HEK293T (cell line): ENCODE measurements around the gene LRRC56.

ENCODE experiments used
- CTCF ChIA-PET: fragments of 350-600 bp; formaldehyde crosslinking; extraction: SDS; loops from one replicate; lab custom pipeline; 2021; ENCODE audit warnings: antibody characterized with exemption, inconsistent platforms; lab: Yijun Ruan, JAX
- POLR2A ChIA-PET: fragments of 350-600 bp; formaldehyde crosslinking; extraction: SDS; loops from one replicate; lab custom pipeline; 2020; ENCODE audit warnings: antibody characterized with exemption, inconsistent platforms; lab: Yijun Ruan, JAX
- DNase-seq: peaks from one replicate; pipeline ENCODE4 v3.0.0; 2012; ENCODE audit warnings: mixed read lengths; ENCODE audit errors: extremely low spot score
- ARNT ChIP-seq: fragments of 450-650 bp; IDR thresholded peaks from 2 replicates; pipeline ENCODE4 v1.6.1; 2017; ENCODE audit warnings: mild to moderate bottlenecking
- BHLHE40 ChIP-seq: fragments of 450-650 bp; IDR thresholded peaks from 2 replicates; pipeline ENCODE4 v1.6.1; 2016; ENCODE audit warnings: mild to moderate bottlenecking, moderate library complexity, borderline replicate concordance
- ELF4 ChIP-seq: fragments of 450-650 bp; IDR thresholded peaks from 2 replicates; pipeline ENCODE4 v1.6.1; 2017; ENCODE audit warnings: antibody characterized with exemption
- FOXA1 ChIP-seq: fragments of 450-650 bp; IDR thresholded peaks from 2 replicates; pipeline ENCODE4 v1.6.1; 2016; ENCODE audit warnings: mild to moderate bottlenecking
- FOXK2 ChIP-seq: fragments of 450-650 bp; IDR thresholded peaks from 2 replicates; pipeline ENCODE4 v1.6.1; 2016; ENCODE audit warnings: mild to moderate bottlenecking
- FOXM1 ChIP-seq: fragments of 450-650 bp; IDR thresholded peaks from 2 replicates; pipeline ENCODE4 v1.6.1; 2017; ENCODE audit warnings: mild to moderate bottlenecking, borderline replicate concordance
- HDGF ChIP-seq: fragments of 450-650 bp; IDR thresholded peaks from 2 replicates; pipeline ENCODE4 v1.6.1; 2017; ENCODE audit warnings: antibody characterized with exemption, borderline replicate concordance
- L3MBTL2 ChIP-seq: fragments of 450-650 bp; conservative IDR thresholded peaks from 2 replicates; pipeline ENCODE4 v1.6.1; 2016; ENCODE audit warnings: mild to moderate bottlenecking
- LEF1 ChIP-seq: fragments of 450-650 bp; IDR thresholded peaks from 2 replicates; pipeline ENCODE4 v1.6.1; 2017; ENCODE audit warnings: mild to moderate bottlenecking, borderline replicate concordance
- NFRKB ChIP-seq: fragments of 450-650 bp; IDR thresholded peaks from 2 replicates; pipeline ENCODE4 v1.6.1; 2016; ENCODE audit warnings: mild to moderate bottlenecking, moderate library complexity
- PKNOX1 ChIP-seq: fragments of 450-650 bp; IDR thresholded peaks from 2 replicates; pipeline ENCODE4 v1.6.1; 2016
- SP1 ChIP-seq: fragments of 450-650 bp; IDR thresholded peaks from 2 replicates; pipeline ENCODE4 v1.6.1; 2017
- SUZ12 ChIP-seq: fragments of 450-650 bp; IDR thresholded peaks from 2 replicates; pipeline ENCODE4 v1.6.1; 2016; ENCODE audit warnings: mild to moderate bottlenecking
- TARDBP ChIP-seq: fragments of 450-650 bp; IDR thresholded peaks from 2 replicates; pipeline ENCODE4 v1.6.1; 2016
- ZNF384 ChIP-seq: fragments of 450-650 bp; IDR thresholded peaks from 2 replicates; pipeline ENCODE4 v1.6.1; 2016

LRRC56 gene

GRCh38 chr11:504053-504993 lies 33.0 kb upstream of the LRRC56 start:
- CTCF ChIA-PET, result interaction anchor here (1.1 kb wide), 1 partner anchor 56 kb away, joined by 3 read pairs; no protein-coding TSS in a partner anchor

GRCh38 chr11:504994-505344 lies 32.4 kb upstream of the LRRC56 start:
- POLR2A ChIA-PET, result interaction anchor here (2.1 kb wide), 1 partner anchor 11 kb away, joined by 12 read pairs; no protein-coding TSS in a partner anchor
- no peak for TF ChIP-seq PKNOX1
- no peak for TF ChIP-seq SP1
- TF ChIP-seq TARDBP, result no peak
- TF ChIP-seq LEF1, result no peak
- DNase-seq, result no peak
- CTCF ChIA-PET, result interaction anchor here (1.1 kb wide), 1 partner anchor 57 kb away, joined by 3 read pairs; no protein-coding TSS in a partner anchor

More at GRCh38 chr11:504053-504993, 33.0 kb upstream of the LRRC56 start:
- no peak for DNase-seq
- POLR2A ChIA-PET, result no interaction called here
- no peak for TF ChIP-seq PKNOX1
- TF ChIP-seq FOXA1, result no peak
- no peak for TF ChIP-seq ARNT
- TF ChIP-seq BHLHE40, result no peak
- no peak for TF ChIP-seq HDGF
- TF ChIP-seq NFRKB, result no peak
- no peak for TF ChIP-seq ELF4
- no peak for TF ChIP-seq L3MBTL2
- no peak for TF ChIP-seq SUZ12
- TF ChIP-seq FOXK2, result no peak
- TF ChIP-seq SP1, result no peak
- TF ChIP-seq LEF1, result no peak
- TF ChIP-seq TARDBP, result no peak
- no peak for TF ChIP-seq FOXM1

- POLR2A ChIA-PET, result interaction anchor here (0.6 to 2.4 kb wide), 10 partner anchors 8 to 58 kb away, joined by 3 to 13 read pairs (median 5); partner anchors contain the start of gene HRAS
- TF ChIP-seq HDGF (no peak), FOXK2 (no peak), FOXM1 (no peak), BHLHE40 (no peak), L3MBTL2 (peak; percentile 85)
- peak; percentile 98 for DNase-seq
- CTCF ChIA-PET, result no interaction called here
Measured at GRCh38 chr11:506238-506994, 30.9 kb upstream of the LRRC56 start.

GRCh38 chr11:506995-507726 lies 30.2 kb upstream of the LRRC56 start, which contains the start of gene RNH1:
TSS of gene RNH1 (minus strand) at chr11:507242. CDS start at chr11:502162, 5,080 bp downstream.
- peak; percentile 100 for DNase-seq
- CTCF ChIA-PET, result no interaction called here
- POLR2A ChIA-PET, result interaction anchor here (0.6 to 2.4 kb wide), 10 partner anchors 9 to 59 kb away, joined by 3 to 13 read pairs (median 5); partner anchors contain the start of gene HRAS
- TF ChIP-seq HDGF (0 out of 2 replicates have a peak, but pooled peaks have one; percentile 51), L3MBTL2 (no peak), PKNOX1 (peak; percentile 66)

- TF ChIP-seq LEF1, result no peak
- no peak for TF ChIP-seq FOXA1
- TF ChIP-seq ZNF384, result no peak
- no peak for TF ChIP-seq SUZ12
- no peak for TF ChIP-seq HDGF
- TF ChIP-seq NFRKB, result no peak
- CTCF ChIA-PET, result no interaction called here
- DNase-seq, result no peak
- POLR2A ChIA-PET, result interaction anchor here (2.4 kb wide), 1 partner anchor 9 kb away, joined by 13 read pairs; no protein-coding TSS in a partner anchor
Measured at GRCh38 chr11:507727-508515, 29.4 kb upstream of the LRRC56 start.
